ENCODE results near the gene RPP40. TPM values are rescaled to one million over a fixed set of nuclear protein-coding genes. Genes with fewer than 3 reads are reported as not detected.
"Not testable (repeated sequence)": the region's sequence is repeated elsewhere in the genome, so short reads cannot be mapped to it uniquely, and the experiment has no call there.

Gene RPP40
- total RNA-seq, 4 donors from 2014 or later: 1.0 to 16.2 (median 4.2) TPM

DNA sequence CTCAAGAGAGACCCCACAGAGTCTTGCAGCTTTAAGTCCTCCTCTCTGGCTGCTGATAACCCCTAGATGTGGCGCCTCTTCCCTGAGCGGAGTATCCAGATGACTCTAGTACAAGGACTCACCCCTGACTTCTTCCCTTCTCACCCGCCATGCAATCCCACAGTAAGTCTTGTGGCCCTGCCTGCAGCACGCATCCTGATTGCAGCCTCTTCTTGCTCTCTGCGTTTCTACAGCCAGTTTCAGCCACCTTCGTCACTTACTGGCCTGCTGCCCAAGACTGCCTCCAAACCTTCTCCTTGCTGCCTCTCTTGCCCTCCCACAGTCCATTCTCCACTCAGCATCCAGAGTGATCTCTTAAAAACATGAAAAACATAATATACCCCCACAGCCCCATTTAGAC is 2.4 kb upstream of the RPP40 start:
- Histone ChIP-seq H3K27me3 (no peaks in the 10 kb centered on the region), H3K9me3 (no peaks in the 10 kb centered on the region), H3K27ac (no peak overlapping the region), H3K36me3 (no peaks in the 10 kb centered on the region), H3K4me3 (no peak overlapping the region), H3K4me1 (no peaks in the 10 kb centered on the region)
- DNase-seq: no peak
- intact Hi-C loops (cut with DNase I; ENCODE audit: low total_unique reads): no loop called here
- TF ChIP-seq POLR2A (IDR thresholded peaks at IDR 0.05): no peak
- TF ChIP-seq, protein P1, sequence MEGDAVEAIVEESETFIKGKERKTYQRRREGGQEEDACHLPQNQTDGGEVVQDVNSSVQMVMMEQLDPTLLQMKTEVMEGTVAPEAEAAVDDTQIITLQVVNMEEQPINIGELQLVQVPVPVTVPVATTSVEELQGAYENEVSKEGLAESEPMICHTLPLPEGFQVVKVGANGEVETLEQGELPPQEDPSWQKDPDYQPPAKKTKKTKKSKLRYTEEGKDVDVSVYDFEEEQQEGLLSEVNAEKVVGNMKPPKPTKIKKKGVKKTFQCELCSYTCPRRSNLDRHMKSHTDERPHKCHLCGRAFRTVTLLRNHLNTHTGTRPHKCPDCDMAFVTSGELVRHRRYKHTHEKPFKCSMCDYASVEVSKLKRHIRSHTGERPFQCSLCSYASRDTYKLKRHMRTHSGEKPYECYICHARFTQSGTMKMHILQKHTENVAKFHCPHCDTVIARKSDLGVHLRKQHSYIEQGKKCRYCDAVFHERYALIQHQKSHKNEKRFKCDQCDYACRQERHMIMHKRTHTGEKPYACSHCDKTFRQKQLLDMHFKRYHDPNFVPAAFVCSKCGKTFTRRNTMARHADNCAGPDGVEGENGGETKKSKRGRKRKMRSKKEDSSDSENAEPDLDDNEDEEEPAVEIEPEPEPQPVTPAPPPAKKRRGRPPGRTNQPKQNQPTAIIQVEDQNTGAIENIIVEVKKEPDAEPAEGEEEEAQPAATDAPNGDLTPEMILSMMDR (IDR thresholded peaks at IDR 0.05): no peak

DNA sequence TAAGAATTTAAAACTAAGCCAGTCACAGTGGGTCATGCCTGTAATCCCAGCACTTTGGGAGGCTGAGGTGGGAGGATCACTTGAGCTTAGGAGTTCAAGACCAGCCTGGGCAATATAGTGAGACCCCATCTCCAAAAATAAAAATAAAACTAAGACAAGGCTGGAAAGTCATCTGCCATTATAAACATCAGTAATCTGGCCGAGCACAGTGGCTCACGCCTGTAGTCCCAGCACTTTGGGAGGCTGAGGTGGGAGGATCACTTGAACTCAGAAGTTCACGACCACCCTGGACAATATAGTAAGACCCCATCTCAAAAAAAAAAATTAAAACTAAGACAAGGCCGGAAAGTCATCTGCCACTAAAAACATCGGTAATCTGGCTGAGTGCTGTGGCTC is 1.2 kb upstream of the RPP40 start:
- H3K4me1 ChIP-seq; H3K4me3 ChIP-seq; intact Hi-C loops (cut with DNase I; ENCODE audit: low total_unique reads); H3K27me3 ChIP-seq; H3K9me3 ChIP-seq; H3K36me3 ChIP-seq; DNase-seq: not testable (repeated sequence)
- peak overlapping the region in 1 of 2 donors; percentile 93 for H3K27ac ChIP-seq

DNA sequence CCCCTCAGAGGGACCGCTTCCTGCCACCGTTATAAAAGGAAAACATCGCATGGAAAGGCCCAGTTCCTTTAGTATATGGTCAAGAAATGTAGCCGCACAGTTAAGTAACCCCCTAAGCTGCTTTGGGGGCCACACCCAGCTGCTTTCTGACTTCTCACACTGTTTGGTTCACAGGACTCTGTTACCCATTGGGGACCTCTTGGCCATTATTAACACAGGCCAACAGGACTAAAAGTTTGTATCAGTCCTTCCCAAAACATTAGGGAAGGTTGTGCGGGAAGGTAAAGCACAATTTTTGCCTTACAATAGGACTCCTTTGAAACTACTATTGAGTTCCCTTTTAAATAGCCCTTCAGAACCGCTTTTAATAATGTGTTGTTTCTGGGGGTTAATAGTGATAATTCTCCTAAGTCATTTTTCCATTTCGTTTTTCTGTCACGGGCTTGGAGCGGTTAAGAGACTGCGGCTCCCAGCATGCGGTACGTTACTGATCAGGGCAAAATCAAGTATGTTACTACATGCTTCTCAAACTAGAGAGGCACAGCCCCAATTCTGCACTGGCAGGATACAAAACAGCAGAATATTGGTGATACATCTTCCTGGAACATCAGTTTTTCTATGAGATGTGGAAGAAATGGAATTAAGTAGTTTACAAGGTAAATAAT is 668 bp upstream of the RPP40 start:
- TF ChIP-seq POLR2A (IDR thresholded peaks at IDR 0.05): no peak
- TF ChIP-seq, protein P1 (IDR thresholded peaks at IDR 0.05): no peak
- intact Hi-C loops (cut with DNase I; ENCODE audit: low total_unique reads): no loop called here
- H3K27me3 ChIP-seq: no peaks in the 10 kb centered on the region

DNA sequence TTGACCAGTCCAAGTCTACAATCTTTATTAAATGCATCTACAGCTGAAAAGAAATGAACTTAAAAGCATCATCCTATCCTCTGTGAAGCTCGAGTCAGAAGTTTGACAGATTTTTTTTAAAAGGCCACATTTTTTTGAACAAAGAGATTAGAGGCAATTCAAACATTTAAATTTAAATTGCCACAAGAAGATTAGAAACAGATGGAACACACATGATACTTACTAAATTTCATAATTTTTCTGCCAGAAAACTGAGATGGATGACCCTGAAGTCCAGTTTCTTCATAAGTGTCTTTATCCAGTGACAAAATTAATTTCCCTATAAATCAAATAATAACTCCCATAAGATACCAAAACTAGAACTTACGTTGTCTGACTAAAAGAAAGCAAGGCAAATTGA is 4.3 kb downstream of the RPP40 start:
- no peaks in the 10 kb centered on the region for H3K9me3 ChIP-seq
- no peaks in the 10 kb centered on the region for H3K36me3 ChIP-seq
- TF ChIP-seq POLR2A (IDR thresholded peaks at IDR 0.05): no peak
- TF ChIP-seq, protein P1 (IDR thresholded peaks at IDR 0.05): no peak
- DNase-seq: no peak
- no peaks in the 10 kb centered on the region for H3K4me1 ChIP-seq
- H3K27ac ChIP-seq: no peak overlapping the region
- H3K27me3 ChIP-seq: no peaks in the 10 kb centered on the region
- intact Hi-C loops (cut with DNase I; ENCODE audit: low total_unique reads): no loop called here
- H3K4me3 ChIP-seq: no peak overlapping the region

More for the DNA sequence above, 668 bp upstream of the RPP40 start:
- no peak for DNase-seq
- Histone ChIP-seq H3K4me1 (no peaks in the 10 kb centered on the region), H3K9me3 (no peaks in the 10 kb centered on the region), H3K27ac (peak overlapping the region; percentile 93 to 94), H3K4me3 (peak overlapping the region; percentile 50 to 59), H3K36me3 (no peaks in the 10 kb centered on the region)

DNA sequence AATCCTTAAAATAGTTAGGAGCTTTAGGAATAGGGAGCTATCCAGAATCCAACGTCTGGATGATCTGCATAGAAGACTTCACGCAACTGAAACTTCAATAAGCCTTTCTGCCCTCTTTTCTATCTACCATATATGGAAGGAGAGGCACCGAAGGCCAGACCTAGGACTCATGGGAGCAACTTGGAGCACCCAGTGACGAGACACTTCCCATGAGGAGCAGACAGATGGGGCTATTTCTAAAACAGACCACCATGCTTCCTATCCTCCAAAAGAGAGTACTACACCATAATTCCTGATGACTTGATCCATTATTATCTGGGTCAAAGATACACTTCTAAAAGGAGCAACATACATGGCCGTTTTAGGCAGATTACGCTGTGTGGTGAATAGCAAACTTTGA is 6.0 kb downstream of the RPP40 start:
- Histone ChIP-seq H3K4me1 (no peaks in the 10 kb centered on the region), H3K4me3 (no peak overlapping the region), H3K9me3 (no peaks in the 10 kb centered on the region), H3K27ac (no peak overlapping the region), H3K27me3 (no peaks in the 10 kb centered on the region), H3K36me3 (no peaks in the 10 kb centered on the region)
- no peak for TF ChIP-seq POLR2A (IDR thresholded peaks at IDR 0.05)
- TF ChIP-seq, protein P1 (IDR thresholded peaks at IDR 0.05): no peak
- DNase-seq: no peak
- intact Hi-C loops (cut with DNase I; ENCODE audit: low total_unique reads): no loop called here

DNA sequence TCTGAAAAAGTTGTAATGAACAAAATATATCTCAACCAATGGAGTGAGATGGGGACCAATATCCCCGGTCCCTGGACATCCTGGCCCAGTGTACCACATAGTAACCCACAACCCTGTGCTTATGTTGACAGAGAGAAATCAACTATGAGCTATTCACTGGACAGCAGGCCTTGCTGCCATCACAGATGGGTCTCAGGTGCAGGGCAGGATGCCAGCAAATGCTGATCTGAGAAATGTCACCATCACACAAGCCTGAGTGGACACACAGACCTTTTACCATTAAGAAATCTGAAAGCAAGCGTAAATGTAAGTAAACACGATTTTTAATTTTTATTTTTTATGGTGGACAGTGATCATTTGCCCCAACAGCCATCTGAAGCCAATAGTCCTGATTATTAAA is 9.1 kb downstream of the RPP40 start:
- no peak overlapping the region for H3K27ac ChIP-seq
- H3K9me3 ChIP-seq: no peaks in the 10 kb centered on the region
- TF ChIP-seq, protein P1 (IDR thresholded peaks at IDR 0.05): no peak
- no peak for TF ChIP-seq POLR2A (IDR thresholded peaks at IDR 0.05)
- H3K27me3 ChIP-seq: no peaks in the 10 kb centered on the region
- H3K4me3 ChIP-seq: no peak overlapping the region
- H3K4me1 ChIP-seq: no peaks in the 10 kb centered on the region
- intact Hi-C loops (cut with DNase I; ENCODE audit: low total_unique reads): no loop called here
- DNase-seq: no peak
- H3K36me3 ChIP-seq: no peaks in the 10 kb centered on the region

Data from uterus (tissue), 4 donors.